LoVo (cell line): ENCODE measurements around the gene PIGQ.

Source experiments
- DNase-seq: peaks from one replicate; pipeline ENCODE4 v3.0.0-alpha.2; 2016; ENCODE audit warnings: low spot score

Gene PIGQ

GRCh38 chr16:628321-629061 lies 58.7 kb downstream of the PIGQ start:
- DNase-seq: no peak

- DNase-seq: no peak
These were observed 59.5 kb downstream of the PIGQ start for GRCh38 chr16:629185-629832.

GRCh38 chr16:629833-630248 lies 60.1 kb downstream of the PIGQ start:
- DNase-seq: no peak

- no peak for DNase-seq
These were observed 60.6 kb downstream of the PIGQ start for GRCh38 chr16:630249-630814.

GRCh38 chr16:630815-631405 lies 61.1 kb downstream of the PIGQ start, which contains the start of gene WFIKKN1:
Gene WFIKKN1, plus strand, starts transcription at chr16:630985. Its CDS starts 269 bp downstream, at chr16:631254.
- DNase-seq: no peak

- DNase-seq: no peak
These were observed 62.1 kb downstream of the PIGQ start for GRCh38 chr16:631808-632358.

- DNase-seq: no peak
These were observed 62.9 kb downstream of the PIGQ start for GRCh38 chr16:632486-633335.

- DNase-seq: no peak
These were observed 63.7 kb downstream of the PIGQ start for GRCh38 chr16:633336-634050.
